ENCODE results near the gene APBB2.

The APBB2 gene

DNA sequence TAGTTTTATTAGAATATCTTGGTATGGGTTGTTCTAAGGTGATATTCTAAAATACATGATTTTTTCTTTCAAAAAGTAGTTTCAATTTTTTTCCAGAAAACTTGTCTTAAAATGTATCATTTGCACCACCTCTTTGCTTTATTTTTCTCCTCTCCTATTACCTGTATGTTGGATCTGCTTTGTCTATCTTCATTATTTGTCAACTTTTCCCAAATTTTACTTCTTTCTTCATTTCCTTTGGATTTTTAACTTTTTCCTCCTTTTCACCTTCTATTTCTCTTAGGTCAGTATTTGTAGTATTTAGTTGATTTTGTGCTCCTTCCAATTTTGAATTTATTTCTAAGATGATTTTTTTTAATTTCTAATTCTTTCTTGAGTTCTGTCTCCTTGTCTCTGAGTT, 169.6 kb downstream of the APBB2 start:
- DNase-seq (ENCODE audit: low spot score): no peak
- TF ChIP-seq, protein P1, sequence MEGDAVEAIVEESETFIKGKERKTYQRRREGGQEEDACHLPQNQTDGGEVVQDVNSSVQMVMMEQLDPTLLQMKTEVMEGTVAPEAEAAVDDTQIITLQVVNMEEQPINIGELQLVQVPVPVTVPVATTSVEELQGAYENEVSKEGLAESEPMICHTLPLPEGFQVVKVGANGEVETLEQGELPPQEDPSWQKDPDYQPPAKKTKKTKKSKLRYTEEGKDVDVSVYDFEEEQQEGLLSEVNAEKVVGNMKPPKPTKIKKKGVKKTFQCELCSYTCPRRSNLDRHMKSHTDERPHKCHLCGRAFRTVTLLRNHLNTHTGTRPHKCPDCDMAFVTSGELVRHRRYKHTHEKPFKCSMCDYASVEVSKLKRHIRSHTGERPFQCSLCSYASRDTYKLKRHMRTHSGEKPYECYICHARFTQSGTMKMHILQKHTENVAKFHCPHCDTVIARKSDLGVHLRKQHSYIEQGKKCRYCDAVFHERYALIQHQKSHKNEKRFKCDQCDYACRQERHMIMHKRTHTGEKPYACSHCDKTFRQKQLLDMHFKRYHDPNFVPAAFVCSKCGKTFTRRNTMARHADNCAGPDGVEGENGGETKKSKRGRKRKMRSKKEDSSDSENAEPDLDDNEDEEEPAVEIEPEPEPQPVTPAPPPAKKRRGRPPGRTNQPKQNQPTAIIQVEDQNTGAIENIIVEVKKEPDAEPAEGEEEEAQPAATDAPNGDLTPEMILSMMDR (IDR thresholded peaks at IDR 0.05; ENCODE audit: extremely low read depth, missing control alignments): no peak

DNA sequence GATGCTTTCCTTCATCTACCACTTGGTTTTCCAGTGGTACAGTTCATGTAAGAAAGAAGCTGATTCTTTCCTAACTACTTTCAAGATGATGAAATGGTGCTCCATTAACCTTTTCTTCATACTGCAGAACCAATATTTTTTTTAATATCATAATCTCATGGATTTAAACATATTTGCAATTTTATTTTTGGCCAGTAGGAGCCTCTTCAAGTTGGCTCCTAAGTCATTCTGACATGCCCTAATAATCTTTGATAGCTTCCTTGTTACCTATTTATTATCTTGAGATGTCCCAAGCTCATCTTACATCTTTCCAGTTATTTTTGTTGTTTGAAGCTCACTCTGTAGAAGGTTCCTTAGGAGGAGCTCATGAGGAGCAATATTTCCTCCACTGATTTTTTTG, 170.2 kb downstream of the APBB2 start:
- DNase-seq (ENCODE audit: low spot score): no peak
- TF ChIP-seq, protein P1 (IDR thresholded peaks at IDR 0.05; ENCODE audit: extremely low read depth, missing control alignments): no peak

DNA sequence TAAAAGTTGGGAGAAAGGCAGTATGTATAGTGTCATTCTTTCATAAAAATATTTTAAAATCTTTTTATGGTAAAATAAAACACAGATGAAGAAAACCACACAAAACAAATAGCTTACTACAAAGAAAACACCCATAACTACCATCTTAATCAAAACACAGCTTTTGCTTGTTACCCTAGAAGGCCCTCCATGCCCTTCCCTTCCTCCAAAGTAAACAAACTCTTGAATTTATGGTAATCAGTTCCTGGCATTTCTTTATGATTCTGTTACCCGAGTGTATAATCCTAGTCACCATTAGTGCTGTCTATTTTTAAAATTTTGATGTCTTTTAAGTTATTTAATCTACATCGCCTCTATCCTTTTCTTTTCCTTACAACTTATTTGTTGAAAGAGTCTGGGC, 170.9 kb downstream of the APBB2 start:
- no peak for DNase-seq (ENCODE audit: low spot score)
- TF ChIP-seq, protein P1 (IDR thresholded peaks at IDR 0.05; ENCODE audit: extremely low read depth, missing control alignments): no peak

DNA sequence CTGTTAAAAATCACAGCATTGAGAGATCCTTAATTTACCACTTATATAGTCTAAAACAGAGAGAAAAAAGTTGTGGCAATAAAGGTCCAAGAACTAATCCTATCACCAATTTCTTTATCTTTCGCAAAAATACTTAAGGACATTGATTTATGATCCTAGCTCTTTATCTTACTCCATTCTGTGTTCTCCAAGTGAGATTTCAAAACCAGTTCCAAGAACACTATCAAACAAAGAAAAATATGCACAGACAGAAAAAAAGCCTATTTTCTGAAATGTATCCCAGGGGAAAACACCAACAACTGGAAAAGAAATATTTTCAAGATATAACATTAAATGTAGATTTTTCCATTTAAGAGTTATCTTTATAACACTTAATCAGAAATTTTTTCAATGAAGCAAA, 172.8 kb downstream of the APBB2 start:
- DNase-seq (ENCODE audit: low spot score): no peak
- TF ChIP-seq, protein P1 (IDR thresholded peaks at IDR 0.05; ENCODE audit: extremely low read depth, missing control alignments): no peak

DNA sequence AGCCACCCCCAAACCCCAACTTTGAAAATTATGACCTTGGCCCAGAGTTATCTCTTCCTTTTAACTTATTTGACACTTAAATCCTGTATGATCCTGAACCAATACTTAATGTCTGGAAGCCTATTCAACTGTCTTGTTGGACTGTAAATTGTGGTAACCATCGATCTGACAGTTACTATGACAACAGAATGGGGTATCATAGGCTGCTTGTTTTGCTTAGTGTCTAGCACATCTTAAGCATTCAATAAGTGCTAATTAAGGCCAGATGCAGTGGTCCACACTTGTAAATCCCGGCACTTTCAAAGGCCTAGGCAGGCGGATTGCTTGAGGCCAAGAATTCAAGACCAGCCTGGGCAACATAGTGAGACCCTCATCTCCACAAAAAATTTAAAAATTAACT, 175.0 kb downstream of the APBB2 start:
- TF ChIP-seq, protein P1 (IDR thresholded peaks at IDR 0.05; ENCODE audit: extremely low read depth, missing control alignments): no peak
- no peak for DNase-seq (ENCODE audit: low spot score)

GRCh38 chr4:41038304-41038703, 176.0 kb downstream of the APBB2 start:
- TF ChIP-seq, protein P1 (IDR thresholded peaks at IDR 0.05; ENCODE audit: extremely low read depth, missing control alignments): no peak
- DNase-seq (ENCODE audit: low spot score): no peak

DNA sequence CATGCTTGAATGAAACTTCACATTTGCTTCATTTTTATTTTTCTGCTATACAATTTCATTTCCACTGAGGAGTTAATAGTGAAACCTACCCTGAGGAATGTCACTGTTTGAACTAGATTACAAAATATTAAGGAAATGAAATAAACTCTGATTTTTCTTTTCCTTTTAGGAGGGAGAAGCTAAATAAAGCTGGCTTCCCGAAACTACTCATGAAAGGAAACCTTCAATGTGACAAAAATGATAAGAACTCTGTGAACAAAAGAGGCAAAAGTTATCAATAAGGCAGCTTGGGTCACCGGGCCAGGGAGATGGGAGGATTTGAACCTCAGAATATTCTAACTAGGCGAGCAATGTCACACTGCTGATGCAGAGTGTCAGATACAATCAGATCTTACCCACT, 185.2 kb downstream of the APBB2 start:
- no peak for DNase-seq (ENCODE audit: low spot score)
- TF ChIP-seq, protein P1 (IDR thresholded peaks at IDR 0.05; ENCODE audit: extremely low read depth, missing control alignments): no peak

Data from GM20000 (cell line).